NCI-H2029 treated with DMSO at 0.1 percent for 48 hours (cell line): ENCODE data around the gene GFOD2.
A peak's percentile ranks its signal among the peaks of the same experiment; 100 is the strongest.

Experiments used
- DNase-seq: peaks from one replicate; lab custom pipeline; 2025; lab: John Stamatoyannopoulos, UW

Gene GFOD2

DNA sequence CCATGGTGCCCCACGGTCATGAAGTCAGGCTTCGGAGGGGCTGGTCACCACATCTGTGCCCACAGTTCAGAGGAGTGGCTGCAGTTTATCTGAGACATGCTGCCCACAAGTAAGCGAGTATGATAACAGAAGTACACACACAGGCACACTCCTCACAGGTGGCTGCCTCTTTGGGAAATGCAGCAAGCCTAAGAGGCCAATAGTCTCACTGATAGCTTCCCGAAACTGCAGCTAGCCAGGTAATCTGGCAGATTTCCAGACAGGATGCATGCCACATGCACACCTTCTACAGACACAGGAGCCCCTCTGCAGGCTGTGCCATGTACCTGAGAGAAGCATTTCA lies 12.6 kb upstream of the GFOD2 start:
- peak; percentile 13 for DNase-seq

DNA sequence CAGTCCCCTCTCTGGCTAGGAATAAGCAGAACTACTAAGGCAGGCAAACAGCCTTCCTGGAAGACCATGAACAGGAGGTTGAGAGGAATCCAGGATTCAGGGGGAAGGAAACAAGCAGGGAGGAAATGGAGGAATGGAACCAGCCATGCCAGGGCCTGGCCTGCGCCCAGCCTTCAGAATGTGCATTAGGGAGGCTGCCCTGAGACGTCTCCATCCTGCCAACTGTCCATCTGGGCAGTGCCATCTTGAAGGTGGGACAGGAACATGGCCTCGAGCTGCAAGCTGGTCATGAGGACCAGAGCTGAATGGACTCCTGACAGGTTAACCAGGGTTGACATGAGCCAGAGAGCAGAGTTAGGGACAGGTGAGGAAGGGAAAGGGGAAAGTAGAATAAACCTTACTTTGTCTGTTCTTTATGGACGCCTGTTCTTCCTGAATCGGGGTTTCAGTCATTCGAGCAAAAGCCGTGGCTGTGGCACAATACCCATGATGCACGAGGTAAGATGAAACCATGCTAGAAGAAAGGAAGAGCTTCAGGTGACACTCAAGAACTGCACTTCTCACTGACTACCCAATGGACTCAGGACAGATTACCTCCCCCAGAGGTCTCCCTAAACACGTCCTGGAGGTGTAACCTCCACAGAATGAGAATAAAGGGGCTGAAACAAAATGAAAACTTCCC lies 12.1 kb upstream of the GFOD2 start:
- DNase-seq = no peak

DNA sequence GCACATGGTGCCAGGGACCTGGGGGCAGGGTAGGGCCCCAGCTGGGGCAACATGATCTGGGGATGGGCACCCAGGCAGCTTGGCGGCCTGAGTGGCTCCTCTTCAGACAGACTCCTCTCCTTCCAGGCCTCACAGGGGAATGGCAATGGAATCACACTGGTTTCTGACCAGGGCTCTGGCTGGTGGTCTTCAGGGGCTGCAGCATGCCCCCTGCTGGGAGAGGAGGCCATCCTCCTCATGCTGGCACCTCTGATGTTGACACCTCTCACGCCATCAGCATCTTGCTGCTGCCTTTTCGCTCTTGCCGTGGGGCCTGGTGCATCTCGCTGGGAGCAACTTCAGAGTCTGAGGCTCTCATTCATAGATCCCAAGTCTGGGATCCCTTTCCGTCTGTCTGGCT lies 11.2 kb upstream of the GFOD2 start:
- DNase-seq = no peak

- DNase-seq = no peak
Observed at GRCh38 chr16:67729636-67730248, 10.6 kb upstream of the GFOD2 start.

- no peak for DNase-seq
Observed at GRCh38 chr16:67727521-67728485, 8.7 kb upstream of the GFOD2 start.

DNA sequence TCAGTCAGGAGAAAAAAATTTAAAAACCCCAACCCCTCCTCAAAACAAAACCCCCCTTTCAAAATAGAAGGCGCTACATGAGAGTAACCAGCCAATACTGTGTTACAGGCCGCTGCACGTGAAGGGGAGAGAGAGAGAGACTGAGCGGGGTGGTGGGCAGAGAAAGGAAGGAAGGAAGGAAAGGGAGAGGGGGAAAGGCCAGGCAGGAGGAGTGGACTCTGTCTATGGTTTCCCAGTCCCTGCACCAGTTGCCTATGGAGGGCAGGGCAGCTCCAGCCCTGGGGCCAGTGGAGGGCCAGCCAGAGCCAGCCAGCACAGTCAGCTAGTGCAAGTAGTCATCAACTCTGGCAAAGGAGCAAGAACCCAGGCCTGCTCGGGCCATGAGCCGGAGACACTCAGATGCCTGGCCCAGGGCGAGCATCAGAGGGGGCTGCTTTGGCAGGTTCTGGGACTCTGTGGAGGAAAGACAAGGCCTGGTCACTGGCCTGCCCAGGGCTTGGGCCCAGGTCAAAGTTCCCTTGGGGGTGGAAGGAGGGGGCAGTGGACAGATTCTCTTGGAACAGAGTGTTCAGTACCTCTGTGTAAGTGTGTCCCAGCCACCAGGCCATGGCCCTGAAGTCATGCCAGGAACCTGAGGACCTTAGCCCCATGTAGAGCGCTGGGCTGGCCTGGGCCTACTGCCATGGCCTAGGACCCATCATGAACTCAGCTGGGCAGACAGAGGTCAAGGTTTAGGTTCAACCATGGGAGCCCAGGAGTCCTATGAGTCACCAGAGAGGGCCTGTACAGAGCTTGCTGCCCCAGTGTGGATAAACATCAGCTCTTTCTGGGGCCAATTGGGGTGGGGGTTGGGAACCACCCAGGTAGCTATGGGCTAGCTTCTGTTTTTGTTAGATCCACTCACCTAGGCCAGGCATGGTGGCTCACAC lies 7.3 kb upstream of the GFOD2 start:
- no peak for DNase-seq

DNA sequence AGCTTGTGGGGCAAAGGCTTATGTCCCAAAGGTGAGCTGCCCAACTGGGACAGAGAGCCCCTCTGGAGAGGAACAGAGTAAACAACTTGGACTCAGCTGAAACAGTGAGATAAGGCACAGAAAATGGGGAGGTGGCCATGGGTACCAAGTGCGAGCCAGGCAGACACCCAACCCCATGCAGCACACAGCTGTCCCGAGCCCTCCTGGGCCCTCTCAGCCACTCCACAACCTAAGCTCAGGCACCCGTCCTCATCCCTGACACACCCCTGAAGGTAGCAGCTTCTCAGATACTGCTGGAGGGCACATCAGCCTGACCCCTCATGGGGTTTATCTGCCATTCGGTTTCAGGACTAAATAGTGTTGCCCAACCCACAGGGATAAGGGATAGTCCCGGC lies 4.8 kb upstream of the GFOD2 start:
- DNase-seq = no peak

DNA sequence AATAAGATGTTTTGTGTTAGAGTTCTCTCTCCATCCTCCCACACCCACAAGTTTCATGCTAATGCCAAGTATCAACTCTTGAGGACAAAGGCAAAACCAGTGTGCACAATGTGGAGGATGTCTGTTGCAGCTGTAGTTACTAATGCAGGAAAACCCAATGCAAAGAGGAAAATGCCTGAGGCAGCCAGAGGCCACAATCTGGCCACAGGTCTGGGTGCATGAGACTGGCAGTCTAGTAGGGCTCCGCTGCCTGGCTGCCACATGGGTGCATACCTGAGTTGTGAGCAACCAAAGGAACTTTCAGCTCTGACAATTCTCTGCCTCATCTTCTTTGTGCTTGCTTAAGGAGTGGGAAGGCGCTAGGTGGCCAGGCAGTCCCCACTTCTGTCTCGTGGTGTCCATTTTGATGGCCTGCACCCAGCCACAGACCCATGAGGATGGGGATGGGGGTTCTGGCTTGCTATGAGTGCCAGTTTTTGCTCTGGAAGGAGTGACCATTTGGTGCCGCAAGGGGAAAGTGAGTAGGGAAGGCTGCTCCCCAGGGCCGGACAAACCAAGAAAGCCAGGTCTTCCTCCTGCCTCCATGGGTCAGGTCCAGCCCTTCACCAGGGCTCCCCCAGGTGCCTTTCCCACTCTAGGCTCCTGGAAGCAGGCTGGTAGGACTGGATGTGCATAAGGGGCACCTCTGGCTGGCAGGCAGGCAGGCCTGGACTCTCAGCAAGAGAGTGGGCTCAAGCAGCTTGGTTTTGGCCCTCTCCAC lies 4.2 kb upstream of the GFOD2 start:
- no peak for DNase-seq

GRCh38 chr16:67720236-67720635 lies 1.1 kb upstream of the GFOD2 start:
- no peak for DNase-seq

GRCh38 chr16:67719778-67720144 lies 645 bp upstream of the GFOD2 start:
- DNase-seq = no peak

DNA sequence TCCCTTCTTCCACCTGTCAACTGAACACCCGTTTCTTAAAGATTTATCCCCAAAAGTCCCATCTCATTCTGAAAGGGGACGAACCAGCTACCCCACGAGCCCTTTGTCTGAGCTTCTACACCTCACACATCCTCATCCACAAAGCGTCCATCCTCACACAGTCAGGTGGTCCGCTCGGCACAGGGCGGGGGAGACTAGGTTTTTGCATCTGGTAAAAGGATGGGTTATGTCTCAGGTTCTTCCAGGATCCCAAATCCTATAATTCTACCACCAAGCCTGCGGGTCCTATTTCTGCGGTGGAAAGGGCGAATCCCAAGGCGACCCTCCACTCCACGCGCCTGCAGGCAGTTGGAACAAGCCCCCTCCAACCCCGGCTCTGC lies 458 bp downstream of the GFOD2 start:
- no peak for DNase-seq

GRCh38 chr16:67716097-67716496 lies 3.0 kb downstream of the GFOD2 start:
- no peak for DNase-seq

DNA sequence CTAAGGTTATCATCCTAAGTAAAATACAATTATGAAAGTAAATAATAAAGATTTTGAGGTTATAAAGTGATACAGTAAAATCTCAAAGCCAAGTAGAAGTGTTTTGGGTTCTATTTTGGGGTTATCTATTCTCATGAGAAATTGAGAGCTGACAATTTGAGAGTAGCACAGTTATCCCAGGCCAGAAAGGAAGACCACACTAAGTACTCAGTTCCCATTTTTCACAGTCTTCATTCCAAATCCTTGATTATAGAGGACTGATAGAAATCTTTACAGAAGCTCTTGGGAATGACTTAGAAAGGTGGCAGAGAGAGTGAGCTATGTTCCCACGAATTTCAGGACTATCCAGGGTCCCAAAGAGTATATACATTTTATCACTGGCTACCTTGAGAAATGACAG lies 4.6 kb downstream of the GFOD2 start:
- no peak for DNase-seq

DNA sequence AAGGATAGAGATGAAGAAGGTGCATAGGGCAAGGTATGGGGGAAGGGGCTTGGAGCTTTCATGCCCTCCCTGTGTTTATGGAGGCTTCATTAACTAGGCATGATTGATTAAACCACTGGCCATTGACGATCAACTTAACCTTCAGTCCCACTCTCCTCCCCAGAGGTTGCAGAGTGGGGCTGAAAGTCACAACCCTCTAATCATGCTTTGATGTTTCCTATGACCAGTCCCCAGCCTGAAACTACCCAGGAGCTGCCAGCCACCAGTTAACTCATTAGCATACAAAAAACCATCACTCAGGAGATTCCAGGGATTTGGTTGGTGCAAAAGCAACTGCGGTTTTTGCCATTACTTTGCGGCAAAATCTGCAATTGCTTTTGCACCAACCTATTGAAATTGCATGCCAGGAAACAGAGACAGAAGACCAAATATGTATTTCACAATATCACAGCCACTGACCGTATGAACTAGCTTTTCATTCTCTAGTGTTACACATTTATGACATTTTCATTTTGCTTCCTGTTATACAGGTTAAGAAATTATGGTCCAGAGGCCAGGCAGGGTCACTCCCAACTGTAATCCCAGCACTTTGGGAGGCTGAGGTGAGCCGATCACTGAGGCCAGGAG lies 5.4 kb downstream of the GFOD2 start:
- no peak for DNase-seq

DNA sequence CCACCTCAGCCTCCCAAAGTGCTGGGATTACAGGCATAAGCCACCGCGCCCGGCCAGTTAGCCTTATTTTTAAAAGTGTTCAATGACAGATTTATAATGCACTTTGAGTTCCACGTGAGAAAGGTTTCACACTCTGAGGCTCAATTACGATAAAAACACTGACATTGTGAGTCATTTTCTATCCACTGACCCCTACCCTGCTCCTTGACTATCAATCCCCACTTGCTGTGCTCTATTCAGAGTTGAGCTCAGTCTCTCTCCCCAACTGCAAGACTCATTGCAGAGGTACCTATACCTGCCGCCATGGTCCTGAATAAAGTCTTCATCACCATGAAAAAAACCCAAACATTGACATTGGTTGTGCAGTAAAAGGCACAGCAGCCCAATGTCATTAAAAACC lies 8.5 kb downstream of the GFOD2 start:
- DNase-seq = no peak

DNA sequence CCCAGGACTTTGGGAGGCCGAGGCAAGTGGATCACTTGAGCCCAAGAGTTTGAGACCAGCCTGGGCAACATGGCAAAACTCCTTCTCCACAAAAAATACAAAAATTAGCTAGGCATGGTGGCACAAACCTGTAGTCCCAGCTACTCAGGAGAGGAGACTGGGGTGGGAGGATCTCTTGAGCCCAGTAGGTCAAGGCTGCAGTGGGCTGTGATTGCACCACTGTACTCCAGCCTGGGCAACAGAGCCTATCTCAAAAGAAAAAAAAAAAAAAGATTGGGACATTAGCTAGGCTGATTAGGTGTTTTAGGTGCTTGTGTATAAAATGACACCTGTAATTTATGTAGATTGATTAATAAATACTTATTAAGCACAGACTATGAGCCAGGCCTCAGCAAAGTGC lies 10.1 kb downstream of the GFOD2 start:
- no peak for DNase-seq

DNA sequence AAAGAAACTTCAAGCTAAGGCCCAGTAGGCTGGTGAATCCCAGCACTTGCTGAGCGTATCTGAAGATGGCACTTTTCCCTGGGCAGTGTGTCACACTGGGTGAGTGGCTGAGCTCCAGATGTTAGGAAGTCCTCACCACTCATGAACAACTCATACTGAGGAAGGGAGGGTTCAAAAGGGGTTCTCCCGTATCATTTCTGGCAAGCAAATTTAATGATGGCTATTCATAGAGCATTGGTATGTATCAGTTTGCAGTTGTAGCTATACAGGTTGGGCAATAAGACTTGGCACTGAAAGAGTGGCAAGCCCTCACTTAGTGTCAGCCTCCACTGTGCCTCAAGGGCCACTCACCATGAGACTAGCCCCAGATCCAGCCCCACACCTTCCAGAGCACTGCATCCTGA lies 10.7 kb downstream of the GFOD2 start:
- DNase-seq = no peak

DNA sequence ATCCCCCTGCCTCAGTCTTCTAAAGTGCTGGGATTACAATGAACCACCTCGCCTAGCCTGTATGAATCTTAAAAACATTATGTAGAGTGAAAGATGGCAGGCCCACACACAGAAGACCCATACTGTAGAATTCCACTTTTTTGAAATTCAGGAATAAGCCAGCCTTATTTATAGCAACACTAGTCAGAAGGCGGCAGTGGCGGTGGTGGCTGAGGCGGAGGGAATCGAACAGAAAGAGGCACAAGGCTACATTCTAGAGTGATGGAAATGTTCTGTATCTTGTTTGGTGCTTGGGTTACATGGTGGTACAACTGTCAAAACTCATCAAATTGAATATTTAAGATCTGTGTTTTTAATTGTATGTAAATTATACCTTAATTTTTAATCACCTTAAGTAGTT lies 11.3 kb downstream of the GFOD2 start:
- no peak for DNase-seq

GRCh38 chr16:67707210-67707609 lies 11.9 kb downstream of the GFOD2 start:
- no peak for DNase-seq

GRCh38 chr16:67704110-67704509 lies 15.0 kb downstream of the GFOD2 start:
- DNase-seq = no peak

DNA sequence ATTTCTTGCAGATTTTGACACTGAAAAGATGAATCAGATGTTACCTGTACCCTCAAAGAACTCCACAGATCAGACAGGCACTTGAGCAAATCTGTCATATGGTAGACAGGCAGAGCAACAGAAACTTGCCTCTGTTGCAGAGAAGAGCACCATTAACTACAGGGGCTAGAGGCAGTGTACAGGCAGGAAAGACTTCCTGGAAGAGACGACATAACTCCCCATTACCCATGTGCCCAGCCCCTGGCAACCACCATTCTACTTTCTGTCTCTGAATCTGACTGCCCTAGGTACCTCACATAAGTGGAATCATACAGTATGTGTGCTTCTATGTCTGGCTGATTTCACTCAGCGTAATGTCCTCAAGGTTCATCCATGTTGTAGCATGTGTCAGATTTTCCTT lies 15.5 kb downstream of the GFOD2 start:
- DNase-seq = no peak
